ENCODE measurements around the gene AGRN. TPM values are rescaled to one million over a fixed set of nuclear protein-coding genes. Genes with fewer than 3 reads are reported as not detected.

The AGRN gene
- total and polyA plus RNA-seq, 2 of the 4 experiments (the other 2 are of a cell fraction), result 8.1 to 115 TPM

GRCh38 chr1:997713-997992 is 22.3 kb upstream of the AGRN start:
- no peak overlapping the region for H3K27ac ChIP-seq (ENCODE audit: insufficient read depth, low read length)
- H2AFZ ChIP-seq (replicated peaks; ENCODE audit: low read length, poor library complexity), result no peak overlapping the region
- H2BK120ac ChIP-seq (ENCODE audit: low read depth, low read length), result no peak overlapping the region
- no peak overlapping the region for H4K8ac ChIP-seq (ENCODE audit: low read depth in 2 of 2, low read length in 2 of 2)
- POLR2A ChIA-PET (ENCODE audit: unreplicated experiment), result no interaction called here
- H4K91ac ChIP-seq (ENCODE audit: insufficient read depth, low read depth, low read length), result no peak overlapping the region
- ATAC-seq (ENCODE audit: low read depth), result no peak
- no peak overlapping the region for H3K4me2 ChIP-seq (ENCODE audit: low read depth, low read length)
- in situ Hi-C loops (cut with MboI; ENCODE audit: low sequenced_read_pairs), result no loop called here
- dilution Hi-C loops (cut with HindIII; ENCODE audit: low sequenced_read_pairs, unreplicated experiment), result no loop called here
- no peak overlapping the region for H3K18ac ChIP-seq (ENCODE audit: low read depth, low read length)
- no peak for DNase-seq
- no peak overlapping the region for H3K4ac ChIP-seq (ENCODE audit: low read depth, low read length)
- no peak overlapping the region for H2AK9ac ChIP-seq (replicated peaks; ENCODE audit: low read depth, low read length, poor library complexity)
- no peak overlapping the region; the same call in 1 of the 2 replicates for H3K14ac ChIP-seq (replicated peaks; ENCODE audit: low read depth, low read length)
- no peak overlapping the region for H3K23ac ChIP-seq (ENCODE audit: low read depth, low read length)
- H3K79me1 ChIP-seq (ENCODE audit: low read depth in 1 of 2, low read length in 2 of 2), result peaks cover 3 to 30% of the 10 kb centered on the region in 2 experiments; a peak in 3 of 4 replicates
- H4K20me1 ChIP-seq (ENCODE audit: insufficient read depth, low read length), result peaks cover 9% of the 10 kb centered on the region; the same call in 1 of the 2 replicates
- H3K4me3 ChIP-seq (ENCODE audit: insufficient read depth, low read depth, low read length), result no peak overlapping the region
- no peak overlapping the region for H3K9ac ChIP-seq (ENCODE audit: low read depth, low read length)
- intact Hi-C loops (cut with micrococcal nuclease), result no loop called here
- no peak overlapping the region for H2BK20ac ChIP-seq (ENCODE audit: low read depth, low read length)
- no TSS peak for BruUV-seq (replicated peaks)
- H4K5ac ChIP-seq (ENCODE audit: low read depth, low read length), result no peak overlapping the region
- H2AK5ac ChIP-seq (ENCODE audit: low read depth, low read length), result no peak overlapping the region
- TF ChIP-seq CTCF (conservative IDR thresholded peaks at IDR 0.05; ENCODE audit: low read depth, low read length) (no peak), RAD21 (IDR thresholded peaks at IDR 0.05; ENCODE audit: low read length) (no peak), BHLHE40 (IDR thresholded peaks at IDR 0.05; ENCODE audit: low read depth, low read length) (no peak), CHD1 (IDR thresholded peaks at IDR 0.05; ENCODE audit: low read depth, low read length) (no peak), NFE2L2 (IDR thresholded peaks at IDR 0.05; ENCODE audit: low read depth, low read length) (no peak), CEBPB (IDR thresholded peaks at IDR 0.05; ENCODE audit: low read depth, low read length) (no peak), RFX5 (IDR thresholded peaks at IDR 0.05; ENCODE audit: low read depth, low read length) (no peak), FOS (IDR thresholded peaks at IDR 0.05; ENCODE audit: low read depth, low read length) (no peak), MAZ (IDR thresholded peaks at IDR 0.05; ENCODE audit: borderline replicate concordance, low read depth, low read length) (no peak), USF2 (IDR thresholded peaks at IDR 0.05; ENCODE audit: low read depth, low read length) (no peak), SMC3 (IDR thresholded peaks at IDR 0.05; ENCODE audit: low read depth, low read length) (no peak), MXI1 (IDR thresholded peaks at IDR 0.05; ENCODE audit: borderline replicate concordance, low read depth, low read length) (no peak), MAFK (IDR thresholded peaks at IDR 0.05; ENCODE audit: low read depth, low read length) (no peak), POLR2A (IDR thresholded peaks at IDR 0.05; ENCODE audit: low read depth, low read length) (no peak), RCOR1 (IDR thresholded peaks at IDR 0.05; ENCODE audit: insufficient replicate concordance, low read length) (no peak)
- TF ChIP-seq, protein P1, sequence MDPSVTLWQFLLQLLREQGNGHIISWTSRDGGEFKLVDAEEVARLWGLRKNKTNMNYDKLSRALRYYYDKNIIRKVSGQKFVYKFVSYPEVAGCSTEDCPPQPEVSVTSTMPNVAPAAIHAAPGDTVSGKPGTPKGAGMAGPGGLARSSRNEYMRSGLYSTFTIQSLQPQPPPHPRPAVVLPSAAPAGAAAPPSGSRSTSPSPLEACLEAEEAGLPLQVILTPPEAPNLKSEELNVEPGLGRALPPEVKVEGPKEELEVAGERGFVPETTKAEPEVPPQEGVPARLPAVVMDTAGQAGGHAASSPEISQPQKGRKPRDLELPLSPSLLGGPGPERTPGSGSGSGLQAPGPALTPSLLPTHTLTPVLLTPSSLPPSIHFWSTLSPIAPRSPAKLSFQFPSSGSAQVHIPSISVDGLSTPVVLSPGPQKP (IDR thresholded peaks at IDR 0.05; ENCODE audit: borderline replicate concordance, low read depth, low read length), result no peak
- no peaks in the 10 kb centered on the region for H3K27me3 ChIP-seq (ENCODE audit: control insufficient read depth, insufficient read depth, low read length)
- H3K36me3 ChIP-seq (ENCODE audit: control insufficient read depth, insufficient read depth, low read length), result no peaks in the 10 kb centered on the region
- H3K9me1 ChIP-seq (ENCODE audit: insufficient read depth, low read length), result no peaks in the 10 kb centered on the region
- 100% methylated on average over 1 of the region's 3 CpGs; no CpG with 5 or more reads in 1 of the 2 experiments for WGBS, 2 experiments (ENCODE audit: extremely low coverage in 2 of 2, insufficient read length in 1 of 2)
- H3K9me3 ChIP-seq (ENCODE audit: control insufficient read depth, insufficient read depth, low read length), result peaks cover 1% of the 10 kb centered on the region; the same call in 1 of the 2 replicates
- H2BK15ac ChIP-seq (ENCODE audit: low read depth, low read length), result no peak overlapping the region
- no peak overlapping the region for H2BK5ac ChIP-seq (ENCODE audit: low read depth, low read length, poor library complexity, severe bottlenecking)
- peaks cover 4% of the 10 kb centered on the region; the same call in 1 of the 2 replicates for H3K4me1 ChIP-seq (ENCODE audit: control insufficient read depth, insufficient read depth, low read length)
- CTCF ChIA-PET, result no interaction called here
- H3K56ac ChIP-seq (ENCODE audit: extremely low read depth, insufficient read depth, low read length), result no peak overlapping the region

Measured in IMR-90 (cell line).